Stimulated activated CD4-positive, alpha-beta T cell treated with anti-CD3 and anti-CD28 coated beads, TNF-alpha, amount 100 ng/mL, for 1 hour (primary cell): ENCODE measurements around the gene CTSK.
"Not testable (repeated sequence)": the region's sequence is repeated elsewhere in the genome, so short reads cannot be mapped to it uniquely, and the experiment has no call there.

ENCODE experiments used
- DNase-seq, 3 donors: peaks; one replicate each; pipeline ENCODE4 v3.0.0-alpha.2; 2020; ENCODE audit warnings: low read depth in 3 of 3, low spot score in 1 of 3

Gene CTSK

DNA sequence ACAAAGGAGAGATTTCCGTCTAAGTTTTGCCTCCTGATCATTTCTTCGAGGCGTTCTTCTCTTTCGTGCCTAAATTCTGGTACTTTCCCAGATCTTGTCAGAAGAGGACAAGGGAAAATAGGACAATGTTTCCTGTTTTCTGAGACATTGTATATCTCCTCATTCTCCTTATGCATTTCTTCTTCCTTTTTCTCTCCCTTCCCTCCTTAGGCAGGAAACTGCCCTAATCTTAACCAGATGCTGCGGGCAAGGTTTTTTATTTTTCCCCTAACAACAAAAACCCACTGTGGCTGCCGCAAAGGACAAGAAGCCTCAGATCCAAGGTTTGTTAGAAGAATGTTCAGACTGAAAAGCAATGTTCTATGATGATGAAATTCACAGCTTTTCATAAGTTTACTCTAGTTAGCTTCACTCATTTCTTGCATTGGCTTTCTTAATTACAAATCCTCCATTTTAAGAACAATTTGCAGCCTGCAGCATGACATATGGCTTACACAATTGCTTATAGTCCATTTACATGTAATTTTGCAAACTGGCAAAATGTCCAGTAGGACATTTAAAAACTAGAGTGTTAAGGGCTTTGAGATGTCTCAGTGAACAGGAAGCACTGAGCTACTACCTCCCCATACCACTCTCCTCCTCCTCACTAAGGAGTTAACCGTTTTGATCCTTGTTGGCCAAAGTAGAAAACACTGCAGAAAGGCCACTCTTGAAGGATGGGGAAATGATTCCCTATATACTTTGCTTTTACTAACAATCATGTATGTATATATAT, 624 bp downstream of the CTSK start:
- DNase-seq: no peak

DNA sequence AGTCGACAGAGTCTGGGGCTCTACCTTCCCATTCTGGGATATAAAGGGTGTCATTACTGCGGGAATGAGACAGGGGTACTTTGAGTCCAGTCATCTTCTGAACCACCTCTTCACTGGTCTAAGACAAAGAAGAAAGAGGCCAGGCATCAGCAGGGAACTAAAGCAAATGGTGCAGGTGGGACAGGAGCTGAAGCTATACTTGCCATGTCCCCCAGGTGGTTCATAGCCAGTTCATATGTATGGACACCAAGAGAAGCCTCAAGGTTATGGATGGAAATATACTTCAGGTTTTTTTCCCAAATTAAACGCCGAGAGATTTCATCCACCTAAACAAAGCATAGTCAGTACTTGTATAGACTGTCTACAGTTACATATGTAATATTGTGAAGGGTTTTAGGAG, 2.2 kb downstream of the CTSK start:
- no peak for DNase-seq

DNA sequence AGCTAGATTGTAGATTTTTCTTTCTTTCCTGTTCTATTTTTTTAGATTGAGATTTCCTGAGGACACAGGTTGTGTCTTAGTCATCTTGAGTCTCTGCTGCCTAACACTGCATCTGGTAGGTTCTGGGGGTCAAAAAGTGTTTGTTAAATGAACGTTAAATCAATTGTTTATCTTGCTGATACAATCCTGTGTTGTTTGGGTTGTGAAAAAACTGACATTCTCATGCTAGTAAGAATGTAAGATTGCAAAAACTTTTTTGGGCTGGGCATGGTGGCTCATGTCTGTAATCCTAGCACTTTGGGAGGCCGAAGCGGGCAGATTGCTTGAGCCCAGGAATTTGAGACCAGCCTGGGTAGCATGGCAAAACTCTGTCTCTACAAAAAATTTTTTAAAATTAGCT, 3.4 kb downstream of the CTSK start:
- no peak for DNase-seq

DNA sequence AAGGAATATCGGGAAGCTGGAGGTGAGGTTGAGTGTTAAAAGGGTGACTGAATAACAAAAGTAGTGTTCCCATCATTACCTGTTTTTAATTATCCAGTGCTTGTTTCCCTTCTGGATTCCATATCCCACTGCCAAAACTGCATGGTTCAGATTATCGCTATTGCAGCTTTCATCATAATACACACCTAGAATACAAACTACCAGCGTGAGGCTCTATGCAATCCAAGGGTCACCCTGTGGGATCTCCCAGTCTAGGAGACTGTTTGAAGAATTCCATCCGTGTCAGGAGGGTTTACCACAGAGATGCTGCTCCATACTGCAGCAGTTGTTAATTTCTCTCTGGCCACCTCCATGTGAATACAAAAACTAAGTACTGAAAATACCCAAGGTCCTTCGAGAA, 9.0 kb downstream of the CTSK start:
- no peak for DNase-seq

DNA sequence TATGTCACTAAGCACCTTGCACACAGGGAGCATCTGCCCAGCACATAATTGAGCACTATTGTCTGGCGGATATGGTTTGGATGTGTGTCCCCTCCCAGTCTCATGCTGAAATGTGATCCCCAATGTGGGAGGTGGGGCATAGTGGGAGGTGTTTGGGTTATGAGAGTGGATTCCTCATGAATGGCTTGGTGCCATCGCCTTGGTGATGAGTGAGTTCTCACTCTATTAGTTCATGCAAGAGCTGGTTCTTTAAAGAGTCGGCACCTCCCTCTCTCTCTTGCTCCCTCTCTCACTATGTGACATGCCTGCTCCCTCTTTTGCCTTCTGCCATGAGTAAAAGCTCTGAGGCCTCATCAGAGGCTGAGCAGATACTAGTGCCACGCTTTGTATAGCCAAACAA, 9.5 kb downstream of the CTSK start:
- DNase-seq: no peak

GRCh38 chr1:150796374-150796773, 11.7 kb downstream of the CTSK start:
- no peak for DNase-seq

DNA sequence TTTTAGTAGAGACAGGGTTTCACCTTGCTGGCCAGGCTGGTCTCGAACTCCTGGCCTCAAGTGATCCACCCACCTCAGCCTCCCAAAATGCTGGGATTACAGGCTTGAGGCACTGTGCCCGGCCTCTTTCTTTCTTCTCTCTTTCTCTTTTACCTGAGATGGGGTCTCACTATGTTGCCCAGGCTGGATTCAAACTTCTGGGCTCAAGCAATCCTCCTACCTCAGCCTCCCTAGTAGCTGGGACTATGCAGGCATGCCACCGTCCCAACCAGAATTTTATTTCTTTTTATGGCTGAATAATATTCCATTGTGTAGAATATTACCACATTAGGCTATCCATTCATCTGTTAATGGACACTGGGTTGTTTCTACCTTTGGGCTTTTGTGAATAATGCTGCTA, 14.3 kb downstream of the CTSK start:
- not testable (repeated sequence) for DNase-seq

GRCh38 chr1:150793221-150793620, 14.8 kb downstream of the CTSK start:
- DNase-seq: no peak

DNA sequence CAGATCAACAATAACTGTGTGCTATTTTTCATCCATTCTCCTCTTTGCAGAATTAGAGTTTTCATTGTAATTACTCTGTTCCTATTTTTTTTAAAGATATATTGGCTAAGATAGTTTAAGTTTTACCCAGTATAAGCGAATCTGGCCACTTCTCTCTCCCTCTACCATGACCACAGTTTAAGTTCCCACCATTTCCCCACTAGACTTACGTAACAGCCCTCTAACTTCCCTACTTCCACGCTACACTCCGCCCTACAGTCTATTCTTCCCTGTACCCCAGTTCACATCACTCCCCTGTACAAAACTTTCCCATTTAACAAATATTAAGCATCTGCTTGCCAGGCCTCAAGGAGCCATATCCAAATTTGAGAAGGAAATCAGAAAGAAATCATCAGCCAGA, 16.5 kb downstream of the CTSK start:
- DNase-seq: no peak

GRCh38 chr1:150789396-150789795, 18.7 kb downstream of the CTSK start:
- no peak for DNase-seq

DNA sequence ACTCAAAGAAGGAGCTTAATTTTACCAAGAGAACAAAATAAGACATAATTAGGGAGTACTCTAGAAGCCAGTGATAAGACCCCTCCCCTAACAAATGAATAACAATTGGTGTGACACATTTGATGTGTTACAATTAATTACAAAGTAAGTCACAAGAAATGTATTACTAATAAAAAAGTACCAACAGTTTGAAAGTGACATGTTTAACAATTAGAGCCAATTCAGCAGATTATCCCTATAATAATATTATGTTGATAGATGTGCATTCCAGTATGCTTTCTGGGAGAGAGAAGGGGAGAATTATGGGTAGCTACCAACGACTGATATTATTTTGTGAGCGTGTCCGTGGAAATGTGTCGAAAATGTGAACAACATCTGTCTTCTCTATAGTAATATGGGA, 19.1 kb downstream of the CTSK start:
- DNase-seq: no peak

GRCh38 chr1:150787455-150787854, 20.6 kb downstream of the CTSK start:
- DNase-seq: no peak

DNA sequence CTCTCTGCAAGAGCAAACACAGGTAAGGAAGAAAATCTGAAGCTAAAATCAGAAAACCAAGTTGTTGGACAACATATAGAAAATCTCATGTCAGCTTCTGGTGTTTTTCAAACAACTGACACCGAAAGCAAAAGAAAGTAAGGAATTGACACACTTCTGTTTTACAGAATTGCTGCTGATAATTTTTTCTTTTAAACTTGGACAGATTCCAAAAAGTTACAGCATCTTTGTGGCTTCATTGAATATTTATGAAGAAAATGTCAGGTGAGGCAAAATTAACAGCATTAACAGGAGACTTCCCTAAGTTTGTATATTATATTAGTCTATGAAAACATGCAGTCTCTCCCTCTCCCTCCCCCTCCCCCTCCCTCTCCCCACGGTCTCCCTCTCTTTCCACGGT, 27.6 kb downstream of the CTSK start:
- no peak for DNase-seq

DNA sequence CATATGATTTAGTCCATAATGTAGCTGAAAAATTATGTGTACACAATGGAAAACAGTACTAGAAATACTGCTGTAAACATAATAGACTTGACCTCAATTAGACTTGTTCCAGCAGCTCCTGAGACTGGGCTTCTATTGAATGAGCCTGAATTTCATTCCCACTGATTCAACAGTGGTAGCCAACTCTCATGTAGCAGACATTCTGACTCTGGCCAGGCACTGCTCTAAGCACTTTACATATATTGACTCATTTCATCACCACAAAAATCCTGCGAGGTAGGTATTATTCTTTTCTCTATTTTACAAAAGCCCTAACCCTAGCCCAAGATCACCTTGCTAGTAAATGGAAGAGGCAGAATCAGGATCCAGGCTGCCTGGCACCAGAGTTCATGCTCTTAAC, 29.7 kb downstream of the CTSK start:
- no peak for DNase-seq

GRCh38 chr1:150777544-150777943, 30.5 kb downstream of the CTSK start:
- no peak for DNase-seq

GRCh38 chr1:150775931-150776505, 32.0 kb downstream of the CTSK start:
- not testable (repeated sequence) for DNase-seq

DNA sequence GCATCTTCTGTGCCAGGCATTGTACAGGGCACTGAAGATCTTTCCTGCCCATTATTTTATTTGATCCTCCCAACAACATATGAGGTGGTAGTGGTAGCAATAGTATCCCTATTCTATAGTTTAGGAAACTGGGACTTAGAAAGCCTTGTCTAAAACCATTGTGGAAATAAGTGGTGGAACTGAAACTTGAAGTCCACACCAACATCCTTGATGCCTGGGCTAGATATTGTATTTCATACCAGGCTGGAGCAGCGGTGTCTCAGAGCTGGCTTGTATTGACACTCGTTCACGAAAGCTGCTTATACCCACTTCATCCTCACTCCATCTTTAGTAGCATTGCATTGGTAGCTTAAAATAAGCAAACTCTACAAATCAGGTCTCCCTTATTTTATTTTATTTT, 32.8 kb downstream of the CTSK start:
- DNase-seq: no peak

- no peak for DNase-seq
Observed at GRCh38 chr1:150772326-150772725, 35.7 kb downstream of the CTSK start.

DNA sequence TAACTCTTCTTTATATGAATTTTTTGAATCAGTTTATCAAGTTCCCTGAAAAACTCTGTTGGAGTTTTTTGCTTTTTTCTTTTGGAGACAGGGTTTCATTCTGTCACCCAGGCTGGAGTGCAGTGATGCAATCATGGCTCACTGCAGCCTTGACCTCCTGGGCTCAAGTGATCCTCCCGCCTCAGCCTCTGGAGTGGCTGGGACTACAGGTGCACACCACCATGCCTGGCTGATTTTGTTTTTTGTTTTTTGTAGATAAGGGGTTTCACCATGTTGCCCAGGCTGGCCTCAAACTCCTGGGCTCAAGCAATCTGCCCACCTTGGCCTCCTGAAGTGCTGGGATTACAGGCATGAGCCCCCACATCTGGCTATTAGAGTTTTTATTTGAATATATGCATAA, 40.4 kb downstream of the CTSK start:
- DNase-seq: not testable (repeated sequence)

- not testable (repeated sequence) for DNase-seq
Observed at GRCh38 chr1:150765977-150766301, 42.1 kb downstream of the CTSK start.

DNA sequence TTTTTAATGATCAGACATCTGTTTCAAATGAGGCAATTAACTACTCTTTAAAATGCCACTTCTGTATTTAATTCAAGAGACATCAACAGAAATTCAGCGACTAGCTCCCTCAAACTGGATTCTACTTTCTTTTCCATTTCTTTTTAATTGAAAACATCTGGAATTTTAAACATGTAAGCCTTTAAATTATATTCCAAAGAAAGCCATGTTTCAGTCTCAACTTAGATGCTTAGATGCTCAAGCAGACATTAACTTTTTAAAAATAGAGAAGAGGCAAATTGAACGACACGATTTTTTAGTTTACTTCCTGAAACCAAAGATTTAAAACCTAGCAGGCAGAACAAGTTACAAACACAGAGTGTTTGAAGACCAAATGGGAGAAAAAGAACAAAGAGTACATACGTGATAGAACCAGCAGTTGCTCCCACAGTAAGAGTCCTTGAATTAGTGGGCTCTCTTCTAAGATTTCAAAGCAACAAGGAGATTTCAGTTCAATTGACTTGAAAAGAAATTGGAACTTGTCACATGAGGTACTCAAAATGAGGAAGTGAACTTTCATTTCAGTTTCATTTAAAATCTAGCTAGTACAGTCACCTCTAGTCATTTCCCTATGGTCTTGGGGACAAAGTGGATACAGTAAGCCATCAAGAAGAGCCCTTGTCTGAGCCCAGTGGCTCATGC, 42.6 kb downstream of the CTSK start, which contains the start of gene CTSS:
Gene CTSS (minus strand): TSS at position 483 of the 681 bp plus-strand sequence. CDS start 1,015 bp downstream, outside the sequence.
- no peak for DNase-seq

DNA sequence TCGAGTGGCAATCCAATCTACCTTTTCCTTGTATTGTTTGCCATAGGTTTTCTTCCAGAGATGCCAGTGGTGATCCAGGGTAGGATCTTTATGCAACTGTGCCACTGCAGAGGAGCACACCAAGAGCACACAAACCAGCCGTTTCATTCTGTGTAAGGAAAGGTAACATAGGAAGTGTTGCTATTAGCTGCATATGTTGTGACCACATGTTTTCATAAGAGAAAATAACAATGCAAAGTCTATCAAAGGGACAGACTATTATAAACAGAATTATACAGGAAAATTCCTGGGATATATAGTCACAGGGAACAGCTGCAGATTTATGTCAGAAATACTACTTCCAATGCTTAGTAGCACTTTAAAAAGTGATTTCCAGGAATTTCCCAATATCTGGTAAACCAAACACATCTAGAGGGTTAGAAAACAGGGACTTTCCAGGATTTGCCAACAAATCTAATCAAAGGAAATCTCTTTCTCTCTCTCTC, 43.4 kb downstream of the CTSK start:
- no peak for DNase-seq
